H1 (cell line): ENCODE measurements around the gene PPP1R12A. TPM values are rescaled to one million over a fixed set of nuclear protein-coding genes. Genes with fewer than 3 reads are reported as not detected.

Experiments
- BCL11A ChIP-seq, 2 experiments: IDR thresholded peaks; one replicate each; pipeline ENCODE4 v1.6.1; 2011; ENCODE audit warnings: low read depth in 2 of 2, low read length in 2 of 2, mild to moderate bottlenecking in 2 of 2
- CBX8 ChIP-seq: fragments of 300-800, 300-1000 bp; sonication (generic); IDR thresholded peaks from 2 replicates; pipeline ENCODE4 v1.7.1; 2016; ENCODE audit warnings: low read depth, low read length, borderline replicate concordance
- KDM4A ChIP-seq: IDR thresholded peaks from one replicate; pipeline ENCODE4 v1.7.1; 2012; ENCODE audit warnings: low read depth, mild to moderate bottlenecking, moderate library complexity, low read length, inconsistent platforms; ENCODE audit not compliant: severe bottlenecking
- SAP30 ChIP-seq: fragments of 300-600 bp; sonication (generic); IDR thresholded peaks from 2 replicates; pipeline ENCODE4 v1.7.1; 2012; ENCODE audit warnings: low read length, moderate library complexity, mild to moderate bottlenecking, inconsistent platforms; ENCODE audit not compliant: insufficient read depth, insufficient replicate concordance
- SP2 ChIP-seq: IDR thresholded peaks from 2 replicates; pipeline ENCODE4 v1.6.1; 2012; ENCODE audit warnings: mild to moderate bottlenecking, low read length, inconsistent platforms
- polyA plus RNA-seq, 7 experiments: library from polyadenylated mRNA; depleted of rRNA in 3 of 7; stranded (reverse) in 5 of 7; unstranded in 2 of 7; fragments of >200 nt in 5 of 7; fragments of 200-250 nt in 2 of 7; gene quantifications; 1 replicate in 5 of 7; 2 replicates in 1 of 7; 4 replicates in 1 of 7; pipeline versions ENCODE4 v1.2.1 to v1.2.3, GENCODE V29; 2011 to 2013; ENCODE audit warnings: missing spikeins in 2 of 7, mixed read lengths in 2 of 7
- total RNA-seq: library from RNA; stranded (reverse); fragmentation: NEBNext Ultra II Directional; extraction: Animal tissue kit (Norgen Biotek cat#: 25700); gene quantifications from 2 replicates; pipeline ENCODE4 v1.2.1, GENCODE V29; 2021
- TF ChIP-seq, protein P1 (sequence below): fragments of 300-600 bp; sonication (generic); IDR thresholded peaks from 2 replicates; pipeline ENCODE4 v1.7.1; 2012; ENCODE audit warnings: low read length, moderate library complexity, mild to moderate bottlenecking, inconsistent platforms; ENCODE audit not compliant: insufficient replicate concordance

Gene PPP1R12A
- total and polyA plus RNA-seq, 2 of the 8 experiments (the other 6 are each of a cell fraction or from before 2014, with no cell fraction given), result 14.7 to 81.5 TPM

DNA sequence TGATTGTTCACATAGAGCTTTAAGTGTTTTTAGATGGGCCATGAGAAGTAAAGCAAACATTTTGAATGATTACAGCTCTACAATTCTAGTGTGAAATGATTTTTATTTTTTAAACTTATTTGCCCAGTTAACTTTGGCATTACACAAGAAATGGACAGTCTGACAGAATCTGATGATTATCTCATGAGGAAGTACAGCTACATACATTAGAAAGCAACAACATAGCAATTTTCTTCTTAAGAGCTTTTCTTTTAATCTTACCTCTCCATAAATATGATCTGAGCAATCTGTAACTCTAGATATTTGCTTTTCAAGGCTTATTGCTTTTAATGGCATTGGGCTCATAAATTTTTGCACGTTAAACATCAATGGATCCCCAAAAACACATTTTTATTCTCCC is 26.5 kb upstream of the PPP1R12A start (continued):
- TF ChIP-seq, protein P1, sequence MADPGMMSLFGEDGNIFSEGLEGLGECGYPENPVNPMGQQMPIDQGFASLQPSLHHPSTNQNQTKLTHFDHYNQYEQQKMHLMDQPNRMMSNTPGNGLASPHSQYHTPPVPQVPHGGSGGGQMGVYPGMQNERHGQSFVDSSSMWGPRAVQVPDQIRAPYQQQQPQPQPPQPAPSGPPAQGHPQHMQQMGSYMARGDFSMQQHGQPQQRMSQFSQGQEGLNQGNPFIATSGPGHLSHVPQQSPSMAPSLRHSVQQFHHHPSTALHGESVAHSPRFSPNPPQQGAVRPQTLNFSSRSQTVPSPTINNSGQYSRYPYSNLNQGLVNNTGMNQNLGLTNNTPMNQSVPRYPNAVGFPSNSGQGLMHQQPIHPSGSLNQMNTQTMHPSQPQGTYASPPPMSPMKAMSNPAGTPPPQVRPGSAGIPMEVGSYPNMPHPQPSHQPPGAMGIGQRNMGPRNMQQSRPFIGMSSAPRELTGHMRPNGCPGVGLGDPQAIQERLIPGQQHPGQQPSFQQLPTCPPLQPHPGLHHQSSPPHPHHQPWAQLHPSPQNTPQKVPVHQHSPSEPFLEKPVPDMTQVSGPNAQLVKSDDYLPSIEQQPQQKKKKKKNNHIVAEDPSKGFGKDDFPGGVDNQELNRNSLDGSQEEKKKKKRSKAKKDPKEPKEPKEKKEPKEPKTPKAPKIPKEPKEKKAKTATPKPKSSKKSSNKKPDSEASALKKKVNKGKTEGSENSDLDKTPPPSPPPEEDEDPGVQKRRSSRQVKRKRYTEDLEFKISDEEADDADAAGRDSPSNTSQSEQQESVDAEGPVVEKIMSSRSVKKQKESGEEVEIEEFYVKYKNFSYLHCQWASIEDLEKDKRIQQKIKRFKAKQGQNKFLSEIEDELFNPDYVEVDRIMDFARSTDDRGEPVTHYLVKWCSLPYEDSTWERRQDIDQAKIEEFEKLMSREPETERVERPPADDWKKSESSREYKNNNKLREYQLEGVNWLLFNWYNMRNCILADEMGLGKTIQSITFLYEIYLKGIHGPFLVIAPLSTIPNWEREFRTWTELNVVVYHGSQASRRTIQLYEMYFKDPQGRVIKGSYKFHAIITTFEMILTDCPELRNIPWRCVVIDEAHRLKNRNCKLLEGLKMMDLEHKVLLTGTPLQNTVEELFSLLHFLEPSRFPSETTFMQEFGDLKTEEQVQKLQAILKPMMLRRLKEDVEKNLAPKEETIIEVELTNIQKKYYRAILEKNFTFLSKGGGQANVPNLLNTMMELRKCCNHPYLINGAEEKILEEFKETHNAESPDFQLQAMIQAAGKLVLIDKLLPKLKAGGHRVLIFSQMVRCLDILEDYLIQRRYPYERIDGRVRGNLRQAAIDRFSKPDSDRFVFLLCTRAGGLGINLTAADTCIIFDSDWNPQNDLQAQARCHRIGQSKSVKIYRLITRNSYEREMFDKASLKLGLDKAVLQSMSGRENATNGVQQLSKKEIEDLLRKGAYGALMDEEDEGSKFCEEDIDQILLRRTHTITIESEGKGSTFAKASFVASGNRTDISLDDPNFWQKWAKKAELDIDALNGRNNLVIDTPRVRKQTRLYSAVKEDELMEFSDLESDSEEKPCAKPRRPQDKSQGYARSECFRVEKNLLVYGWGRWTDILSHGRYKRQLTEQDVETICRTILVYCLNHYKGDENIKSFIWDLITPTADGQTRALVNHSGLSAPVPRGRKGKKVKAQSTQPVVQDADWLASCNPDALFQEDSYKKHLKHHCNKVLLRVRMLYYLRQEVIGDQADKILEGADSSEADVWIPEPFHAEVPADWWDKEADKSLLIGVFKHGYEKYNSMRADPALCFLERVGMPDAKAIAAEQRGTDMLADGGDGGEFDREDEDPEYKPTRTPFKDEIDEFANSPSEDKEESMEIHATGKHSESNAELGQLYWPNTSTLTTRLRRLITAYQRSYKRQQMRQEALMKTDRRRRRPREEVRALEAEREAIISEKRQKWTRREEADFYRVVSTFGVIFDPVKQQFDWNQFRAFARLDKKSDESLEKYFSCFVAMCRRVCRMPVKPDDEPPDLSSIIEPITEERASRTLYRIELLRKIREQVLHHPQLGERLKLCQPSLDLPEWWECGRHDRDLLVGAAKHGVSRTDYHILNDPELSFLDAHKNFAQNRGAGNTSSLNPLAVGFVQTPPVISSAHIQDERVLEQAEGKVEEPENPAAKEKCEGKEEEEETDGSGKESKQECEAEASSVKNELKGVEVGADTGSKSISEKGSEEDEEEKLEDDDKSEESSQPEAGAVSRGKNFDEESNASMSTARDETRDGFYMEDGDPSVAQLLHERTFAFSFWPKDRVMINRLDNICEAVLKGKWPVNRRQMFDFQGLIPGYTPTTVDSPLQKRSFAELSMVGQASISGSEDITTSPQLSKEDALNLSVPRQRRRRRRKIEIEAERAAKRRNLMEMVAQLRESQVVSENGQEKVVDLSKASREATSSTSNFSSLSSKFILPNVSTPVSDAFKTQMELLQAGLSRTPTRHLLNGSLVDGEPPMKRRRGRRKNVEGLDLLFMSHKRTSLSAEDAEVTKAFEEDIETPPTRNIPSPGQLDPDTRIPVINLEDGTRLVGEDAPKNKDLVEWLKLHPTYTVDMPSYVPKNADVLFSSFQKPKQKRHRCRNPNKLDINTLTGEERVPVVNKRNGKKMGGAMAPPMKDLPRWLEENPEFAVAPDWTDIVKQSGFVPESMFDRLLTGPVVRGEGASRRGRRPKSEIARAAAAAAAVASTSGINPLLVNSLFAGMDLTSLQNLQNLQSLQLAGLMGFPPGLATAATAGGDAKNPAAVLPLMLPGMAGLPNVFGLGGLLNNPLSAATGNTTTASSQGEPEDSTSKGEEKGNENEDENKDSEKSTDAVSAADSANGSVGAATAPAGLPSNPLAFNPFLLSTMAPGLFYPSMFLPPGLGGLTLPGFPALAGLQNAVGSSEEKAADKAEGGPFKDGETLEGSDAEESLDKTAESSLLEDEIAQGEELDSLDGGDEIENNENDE, result no peak
- no peak for TF ChIP-seq KDM4A
- TF ChIP-seq CBX8, result no peak
- no peak for TF ChIP-seq SAP30
- TF ChIP-seq SP2, result no peak
- no peak for TF ChIP-seq BCL11A (IDR thresholded peaks at IDR 0.05; ENCODE audit: low read depth in 2 of 2, low read length in 2 of 2)
- TF ChIP-seq, all 59 proteins: peak for 0
